Breast epithelium (tissue), 4 donors: ENCODE measurements around the gene PLXNA4. TPM values are rescaled to one million over a fixed set of nuclear protein-coding genes. Genes with fewer than 3 reads are reported as not detected.

Experiments
- DNase-seq, 2 donors: peaks; one replicate each; pipeline ENCODE4 v3.0.0-alpha.2; 2019; ENCODE audit warnings: low spot score in 2 of 2
- H3K27ac ChIP-seq, 2 donors: fragments of 200-600 bp; sonication (generic) in 1 of 2; one replicate each; pipeline ENCODE4 v1.5.1; 2016 to 2019; ENCODE audit warnings: mild to moderate bottlenecking in 1 of 2
- H3K27me3 ChIP-seq, 2 donors: fragments of 200-600 bp; sonication (generic) in 1 of 2; one replicate each; pipeline versions ENCODE4 v1.5.1 to v1.6.0; 2017 to 2019; ENCODE audit warnings: control low read depth in 1 of 2, mild to moderate bottlenecking in 1 of 2
- H3K36me3 ChIP-seq: fragments of 200-600 bp; one replicate; pipeline ENCODE4 v1.5.1; 2019
- H3K4me1 ChIP-seq, 2 donors: fragments of 200-600 bp; sonication (generic); one replicate each; pipeline ENCODE4 v1.5.1; 2016 to 2019; ENCODE audit warnings: control low read depth in 1 of 2
- H3K4me3 ChIP-seq, 3 donors: fragments of 200-600 bp; sonication (generic); 1 replicate in 2 of 3; 2 replicates in 1 of 3; pipeline ENCODE4 v1.5.1; 2016 to 2019; ENCODE audit warnings: mild to moderate bottlenecking in 3 of 3, moderate library complexity in 2 of 3
- H3K9me3 ChIP-seq, 2 donors: fragments of 200-600 bp; sonication (generic) in 1 of 2; one replicate each; pipeline ENCODE4 v1.5.1; 2016 to 2019; ENCODE audit warnings: control low read depth in 1 of 2
- CTCF ChIP-seq, 3 donors: fragments of 450-650 bp; IDR thresholded peaks; one replicate each; pipeline ENCODE4 v1.5.1; 2016 to 2017; ENCODE audit warnings: antibody characterized with exemption in 3 of 3, mild to moderate bottlenecking in 3 of 3, moderate library complexity in 3 of 3
- POLR2A ChIP-seq: fragments of 450-650 bp; IDR thresholded peaks from one replicate; pipeline ENCODE4 v1.6.1; 2016; ENCODE audit warnings: antibody characterized with exemption, mild to moderate bottlenecking, moderate library complexity
- POLR2AphosphoS5 ChIP-seq, 3 donors: sonication (generic); formaldehyde crosslinking; IDR thresholded peaks; one replicate each; pipeline ENCODE4 v1.6.1; 2017; ENCODE audit warnings: antibody characterized with exemption in 3 of 3
- intact Hi-C: fragments of 100-400 bp; cut with DNase I; formaldehyde crosslinking; loops from one replicate; pipeline ENCODE4 v1.15.1; 2023; ENCODE audit warnings: low total_unique reads
- total RNA-seq, 3 donors: library from RNA; depleted of rRNA; stranded (reverse); fragments of >200 nt; gene quantifications; one replicate each; pipeline ENCODE4 v1.1.0, GENCODE V29; 2016

PLXNA4 gene
- total RNA-seq, 3 donors from 2014 or later: 7.2 to 32.5 (median 26.2) TPM

- Histone ChIP-seq H3K27me3 (no peaks in the 10 kb centered on the region), H3K36me3 (no peaks in the 10 kb centered on the region), H3K9me3 (no peaks in the 10 kb centered on the region), H3K4me1 (no peaks in the 10 kb centered on the region), H3K27ac (no peak overlapping the region), H3K4me3 (no peak overlapping the region)
- no peak for TF ChIP-seq CTCF (IDR thresholded peaks at IDR 0.05)
- no peak for TF ChIP-seq POLR2A
- TF ChIP-seq POLR2AphosphoS5 (IDR thresholded peaks at IDR 0.05): no peak
- no peak for DNase-seq
- intact Hi-C loops: no loop called here
Observed at GRCh38 chr7:132243051-132243450, 333.2 kb downstream of the PLXNA4 start.

GRCh38 chr7:132242192-132242812 lies 334.0 kb downstream of the PLXNA4 start:
- Histone ChIP-seq H3K4me1 (no peaks in the 10 kb centered on the region), H3K9me3 (no peaks in the 10 kb centered on the region), H3K27me3 (no peaks in the 10 kb centered on the region), H3K4me3 (no peak overlapping the region), H3K27ac (no peak overlapping the region), H3K36me3 (no peaks in the 10 kb centered on the region)
- TF ChIP-seq POLR2AphosphoS5 (IDR thresholded peaks at IDR 0.05) (no peak), POLR2A (no peak), CTCF (IDR thresholded peaks at IDR 0.05) (no peak)
- intact Hi-C loops: no loop called here
- no peak for DNase-seq

GRCh38 chr7:132240821-132241422 lies 335.3 kb downstream of the PLXNA4 start:
- no peak for DNase-seq
- intact Hi-C loops: no loop called here
- no peak for TF ChIP-seq POLR2AphosphoS5 (IDR thresholded peaks at IDR 0.05)
- TF ChIP-seq CTCF (IDR thresholded peaks at IDR 0.05): no peak
- no peak for TF ChIP-seq POLR2A

GRCh38 chr7:132240262-132240661 lies 336.0 kb downstream of the PLXNA4 start:
- no peaks in the 10 kb centered on the region for H3K4me1 ChIP-seq
- no peaks in the 10 kb centered on the region for H3K36me3 ChIP-seq
- no peak overlapping the region for H3K27ac ChIP-seq
- H3K27me3 ChIP-seq: no peaks in the 10 kb centered on the region
- H3K4me3 ChIP-seq: no peak overlapping the region
- DNase-seq: no peak
- no peaks in the 10 kb centered on the region for H3K9me3 ChIP-seq
- intact Hi-C loops: no loop called here
- TF ChIP-seq POLR2AphosphoS5 (IDR thresholded peaks at IDR 0.05): no peak
- TF ChIP-seq POLR2A: no peak
- no peak for TF ChIP-seq CTCF (IDR thresholded peaks at IDR 0.05)

More at GRCh38 chr7:132240821-132241422, 335.3 kb downstream of the PLXNA4 start:
- no peaks in the 10 kb centered on the region for H3K36me3 ChIP-seq
- no peaks in the 10 kb centered on the region for H3K4me1 ChIP-seq
- no peaks in the 10 kb centered on the region for H3K9me3 ChIP-seq
- H3K4me3 ChIP-seq: no peak overlapping the region
- no peak overlapping the region for H3K27ac ChIP-seq
- no peaks in the 10 kb centered on the region for H3K27me3 ChIP-seq

- no peak for DNase-seq
- Histone ChIP-seq H3K27me3 (no peaks in the 10 kb centered on the region), H3K36me3 (no peaks in the 10 kb centered on the region), H3K9me3 (no peaks in the 10 kb centered on the region), H3K4me1 (no peaks in the 10 kb centered on the region), H3K4me3 (no peak overlapping the region), H3K27ac (no peak overlapping the region)
- intact Hi-C loops: no loop called here
- no peak for TF ChIP-seq POLR2A
- TF ChIP-seq POLR2AphosphoS5 (IDR thresholded peaks at IDR 0.05): no peak
- TF ChIP-seq CTCF (IDR thresholded peaks at IDR 0.05): no peak
Observed at GRCh38 chr7:132239422-132239994, 336.8 kb downstream of the PLXNA4 start.
